ENCODE measurements around the gene LRCOL1.

LRCOL1 gene

DNA sequence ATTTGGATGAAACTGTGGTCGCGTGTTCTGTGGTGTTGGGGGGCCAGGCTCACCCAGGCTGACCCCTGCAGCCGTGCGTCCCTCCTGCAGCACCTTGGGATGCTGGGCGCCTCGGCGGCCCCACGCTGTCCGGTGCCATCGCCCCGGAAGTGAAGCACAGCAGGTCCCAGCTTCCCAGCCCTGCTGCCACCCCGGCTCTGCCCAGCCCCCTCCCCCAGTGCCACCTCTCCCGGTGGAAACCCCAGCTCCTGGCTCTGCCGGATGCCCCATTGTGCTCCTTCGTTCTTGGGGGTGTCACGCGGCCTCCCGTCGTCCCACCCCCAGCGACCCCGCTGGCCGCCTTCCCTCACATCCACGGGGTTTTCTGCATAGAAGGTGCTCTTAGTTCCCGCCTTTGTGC, 25.2 kb downstream of the LRCOL1 start:
- in situ Hi-C loops (cut with MboI; ENCODE audit: low sequenced_read_pairs) = no loop called here

DNA sequence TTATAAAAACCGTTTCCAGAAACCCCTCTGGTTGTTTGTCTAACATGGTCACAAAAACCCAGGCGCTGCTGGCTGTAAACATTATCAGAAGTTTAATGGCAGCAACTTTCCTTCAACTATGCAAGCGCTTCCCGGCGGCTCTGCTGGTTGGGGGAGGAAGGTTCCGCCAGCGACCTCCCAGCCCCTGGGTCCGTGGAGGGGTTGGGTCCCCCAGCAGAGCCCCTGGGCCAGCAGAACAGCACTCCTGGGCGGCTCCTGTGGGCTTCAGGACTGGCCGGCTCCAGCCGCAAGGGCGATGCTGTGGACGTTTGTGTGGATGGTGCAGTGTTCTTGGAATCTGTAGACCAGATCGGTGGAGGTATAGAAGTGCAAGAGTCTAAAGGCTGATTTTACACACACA, 26.0 kb downstream of the LRCOL1 start:
- in situ Hi-C loops (cut with MboI; ENCODE audit: low sequenced_read_pairs) = no loop called here

DNA sequence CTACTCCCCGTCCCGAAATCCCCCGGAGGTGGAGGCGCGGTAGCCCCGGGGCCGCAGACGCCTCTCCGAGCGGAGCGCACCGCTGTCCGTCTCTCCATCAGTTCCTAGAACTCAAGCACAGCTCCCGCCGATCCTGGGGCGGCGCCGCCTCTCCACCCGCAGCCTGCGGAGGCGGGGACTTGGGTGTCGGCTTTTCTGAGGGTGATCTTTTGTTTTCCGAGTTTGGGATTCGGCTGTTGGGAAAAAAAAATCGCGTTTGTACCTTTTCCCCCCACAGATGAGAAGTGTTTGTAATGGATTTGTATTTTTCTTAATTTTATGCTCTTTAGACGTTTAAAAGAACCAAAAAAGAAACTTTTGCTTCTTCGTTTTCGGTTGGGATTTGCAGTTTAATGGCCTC, 26.6 kb downstream of the LRCOL1 start:
- in situ Hi-C loops (cut with MboI; ENCODE audit: low sequenced_read_pairs) = no loop called here

DNA sequence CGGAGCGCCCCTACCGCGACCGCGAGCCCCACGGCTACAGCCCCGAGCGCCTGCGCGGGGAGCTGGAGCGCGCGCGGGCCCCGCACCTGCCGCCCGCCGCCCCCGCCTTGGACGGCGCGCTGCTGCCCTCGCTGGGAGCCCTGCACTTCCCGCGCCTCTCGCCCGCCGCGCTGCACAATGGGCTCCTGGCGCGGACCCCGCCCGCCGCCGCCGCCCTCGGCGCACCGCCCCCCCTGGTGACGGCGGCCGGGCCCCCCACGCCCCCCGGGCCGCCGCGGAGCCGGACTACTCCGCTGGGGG, 27.0 kb downstream of the LRCOL1 start:
- in situ Hi-C loops (cut with MboI; ENCODE audit: low sequenced_read_pairs) = no loop called here

DNA sequence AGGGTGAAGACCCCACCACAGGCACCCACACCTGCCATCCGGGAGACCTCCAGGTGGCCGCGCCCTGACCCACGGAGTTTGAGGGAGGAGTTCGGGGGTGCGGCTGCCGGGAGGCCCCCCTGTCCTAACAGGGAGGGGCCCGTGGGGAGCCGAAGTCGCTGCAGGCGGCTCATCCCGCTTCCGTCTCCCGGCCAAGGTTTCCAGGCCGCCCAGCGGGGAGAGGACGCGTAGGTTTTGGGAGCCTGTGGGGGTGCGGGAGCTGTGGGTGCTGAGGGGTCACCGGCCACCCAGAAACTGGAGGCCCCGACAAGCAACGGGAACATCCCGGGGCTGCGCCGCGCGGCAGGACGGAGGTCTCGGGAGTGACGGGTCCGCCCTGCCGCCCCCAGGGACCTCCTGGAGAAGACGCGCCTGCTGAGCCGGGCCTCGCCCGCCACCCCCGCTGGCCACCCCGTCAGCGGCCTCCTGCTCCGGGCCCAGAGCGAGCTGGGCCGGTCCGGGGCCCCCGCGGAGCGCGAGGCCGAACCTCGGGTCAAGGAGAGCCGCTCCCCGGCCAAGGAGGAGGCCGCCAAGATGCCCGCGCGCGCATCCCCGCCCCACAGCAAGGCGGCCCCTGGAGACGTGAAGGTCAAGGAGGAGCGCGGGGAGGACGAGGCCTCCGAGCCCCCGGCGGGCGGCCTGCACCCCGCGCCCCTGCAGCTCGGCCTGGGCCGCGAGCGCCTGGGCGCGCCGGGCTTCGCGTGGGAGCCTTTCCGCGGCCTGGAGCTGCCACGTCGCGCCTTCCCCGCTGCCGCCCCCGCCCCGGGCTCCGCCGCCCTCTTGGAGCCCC, 27.6 kb downstream of the LRCOL1 start:
- in situ Hi-C loops (cut with MboI; ENCODE audit: low sequenced_read_pairs) = no loop called here

DNA sequence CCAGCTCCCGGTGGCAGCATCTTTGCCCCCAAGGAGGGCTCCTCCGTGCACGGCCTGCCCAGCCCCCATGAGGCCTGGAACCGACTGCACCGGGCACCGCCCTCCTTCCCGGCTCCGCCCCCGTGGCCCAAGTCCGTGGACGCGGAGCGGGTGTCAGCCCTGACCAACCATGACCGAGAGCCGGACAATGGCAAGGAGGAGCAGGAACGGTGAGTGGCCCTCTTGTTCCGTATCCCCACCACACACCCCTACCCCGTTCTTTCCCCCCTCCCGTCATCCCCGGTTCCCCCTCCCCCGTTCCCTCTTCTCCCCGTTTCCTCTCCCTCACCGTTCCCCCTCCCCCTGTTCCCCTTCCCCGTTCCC, 28.3 kb downstream of the LRCOL1 start:
- in situ Hi-C loops (cut with MboI; ENCODE audit: low sequenced_read_pairs) = no loop called here

DNA sequence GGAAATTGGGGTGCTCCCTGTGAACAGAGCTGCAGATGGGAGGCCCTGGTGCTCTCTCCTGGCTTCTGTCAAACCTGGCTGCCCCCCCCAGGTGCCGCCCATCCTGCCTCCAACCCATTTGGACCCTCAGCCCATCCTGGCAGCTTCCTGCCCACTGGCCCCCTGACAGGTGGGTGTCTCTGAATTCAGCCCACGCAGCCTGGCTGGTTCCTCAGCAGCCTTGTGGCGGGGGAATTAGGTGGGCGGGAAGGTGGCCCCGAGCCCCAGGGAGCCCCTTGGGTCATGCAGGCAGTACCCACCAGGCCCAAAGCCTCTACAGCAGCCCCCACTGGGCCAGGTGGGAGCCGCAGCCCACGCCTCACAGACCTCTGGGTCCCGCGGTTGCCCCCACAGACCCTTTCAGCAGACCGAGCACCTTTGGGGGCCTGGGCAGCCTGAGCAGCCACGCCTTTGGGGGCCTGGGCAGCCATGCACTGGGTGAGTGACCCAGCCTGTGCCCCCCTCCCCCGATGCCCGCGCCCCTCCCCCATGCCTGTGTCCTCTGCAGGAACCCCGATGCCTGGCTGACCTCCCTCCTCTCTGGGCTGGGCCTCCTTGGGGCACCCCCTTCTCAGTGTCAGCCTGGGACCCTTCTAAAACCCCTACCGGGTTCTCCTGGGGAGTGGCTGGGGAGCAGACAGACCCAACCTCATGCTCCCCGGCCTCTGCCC, 28.9 kb downstream of the LRCOL1 start:
- in situ Hi-C loops (cut with MboI; ENCODE audit: low sequenced_read_pairs) = no loop called here

DNA sequence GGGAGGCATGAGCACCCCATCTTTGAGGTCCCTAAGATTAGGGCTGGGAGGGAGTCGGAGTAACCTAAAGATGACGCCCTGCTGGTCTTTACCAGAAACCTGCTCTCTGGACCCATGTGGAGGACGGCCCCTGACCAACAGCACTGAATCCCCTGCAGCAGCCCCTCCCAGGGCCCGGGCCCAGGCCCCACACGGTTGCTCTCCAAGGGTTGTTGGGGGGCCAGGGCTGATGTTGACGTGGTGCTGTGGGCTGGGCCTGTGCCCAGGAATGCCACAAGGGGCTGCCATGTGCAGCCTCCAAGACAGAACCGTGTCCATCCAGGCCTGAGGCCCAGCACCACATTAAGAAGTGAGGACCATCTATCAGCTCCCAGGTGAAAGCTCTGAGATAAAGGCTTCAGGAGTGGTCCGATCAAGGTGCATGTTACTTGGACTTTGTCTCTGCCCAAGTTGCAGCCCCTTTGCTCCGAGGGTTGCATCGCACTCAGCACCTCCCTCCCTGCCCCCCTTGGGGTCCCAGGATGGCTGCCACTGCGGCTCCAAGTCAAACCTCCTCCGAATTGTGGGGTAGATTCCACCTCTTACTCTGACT, 29.6 kb downstream of the LRCOL1 start:
- in situ Hi-C loops (cut with MboI; ENCODE audit: low sequenced_read_pairs) = no loop called here

DNA sequence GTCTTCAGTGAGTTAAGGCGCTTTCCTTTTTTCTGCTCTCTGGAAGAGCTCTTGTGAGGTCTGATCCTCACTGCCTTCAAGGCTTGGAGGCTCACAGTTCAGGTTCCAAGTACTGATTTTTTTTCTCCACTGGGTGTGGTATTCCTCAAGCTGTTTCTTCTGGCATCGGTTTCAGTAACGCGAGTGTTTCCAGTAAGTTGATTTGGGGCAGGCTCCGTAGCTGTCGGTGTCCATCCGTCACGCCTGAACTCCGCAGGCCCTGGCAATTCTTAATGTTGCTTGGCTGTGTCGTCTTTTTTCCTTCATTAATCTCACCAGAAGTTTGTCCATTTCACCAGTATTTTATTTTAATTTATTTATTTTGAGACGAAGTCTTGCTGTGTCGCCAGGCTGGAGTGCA, 30.6 kb downstream of the LRCOL1 start:
- in situ Hi-C loops (cut with MboI; ENCODE audit: low sequenced_read_pairs) = no loop called here

DNA sequence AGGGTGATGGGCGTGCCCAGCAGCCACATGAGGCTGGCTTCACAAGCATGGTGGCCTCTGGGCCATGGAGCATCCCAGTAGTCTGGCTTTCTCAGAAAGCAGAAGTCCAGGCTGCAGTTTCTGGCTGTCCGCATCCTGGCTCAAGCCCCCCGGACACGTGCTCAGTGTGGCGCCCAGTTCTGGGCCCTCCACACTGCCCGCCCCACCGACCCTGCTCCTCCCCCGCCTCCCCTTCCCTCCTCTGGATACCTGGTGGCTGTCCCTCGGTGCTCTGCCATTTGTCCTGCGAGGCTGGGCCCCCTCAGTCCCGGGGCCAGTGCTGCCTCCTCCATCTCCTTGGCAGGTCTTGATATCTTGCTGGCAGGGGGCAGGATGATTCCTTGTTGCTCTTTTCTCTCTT, 31.6 kb downstream of the LRCOL1 start:
- in situ Hi-C loops (cut with MboI; ENCODE audit: low sequenced_read_pairs) = no loop called here

DNA sequence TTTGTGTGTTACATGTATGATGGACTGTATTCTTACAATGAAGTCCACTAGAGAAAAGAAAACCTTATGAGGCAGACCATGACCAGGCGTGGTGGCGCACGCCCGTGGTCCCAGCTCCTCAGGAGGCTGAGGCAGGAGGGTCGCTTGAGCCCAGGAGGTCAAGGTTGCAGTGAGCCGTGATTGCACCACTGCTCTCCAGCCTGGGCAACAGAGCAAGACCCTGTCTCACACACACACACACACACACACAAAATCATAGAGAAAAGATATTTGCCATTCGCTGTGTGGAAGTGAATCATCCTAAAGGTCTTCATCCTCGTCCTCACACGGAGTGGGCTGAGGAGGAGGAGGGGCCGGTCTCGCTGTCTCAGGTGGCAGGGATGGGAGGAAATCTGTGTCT, 32.3 kb downstream of the LRCOL1 start:
- in situ Hi-C loops (cut with MboI; ENCODE audit: low sequenced_read_pairs) = no loop called here

DNA sequence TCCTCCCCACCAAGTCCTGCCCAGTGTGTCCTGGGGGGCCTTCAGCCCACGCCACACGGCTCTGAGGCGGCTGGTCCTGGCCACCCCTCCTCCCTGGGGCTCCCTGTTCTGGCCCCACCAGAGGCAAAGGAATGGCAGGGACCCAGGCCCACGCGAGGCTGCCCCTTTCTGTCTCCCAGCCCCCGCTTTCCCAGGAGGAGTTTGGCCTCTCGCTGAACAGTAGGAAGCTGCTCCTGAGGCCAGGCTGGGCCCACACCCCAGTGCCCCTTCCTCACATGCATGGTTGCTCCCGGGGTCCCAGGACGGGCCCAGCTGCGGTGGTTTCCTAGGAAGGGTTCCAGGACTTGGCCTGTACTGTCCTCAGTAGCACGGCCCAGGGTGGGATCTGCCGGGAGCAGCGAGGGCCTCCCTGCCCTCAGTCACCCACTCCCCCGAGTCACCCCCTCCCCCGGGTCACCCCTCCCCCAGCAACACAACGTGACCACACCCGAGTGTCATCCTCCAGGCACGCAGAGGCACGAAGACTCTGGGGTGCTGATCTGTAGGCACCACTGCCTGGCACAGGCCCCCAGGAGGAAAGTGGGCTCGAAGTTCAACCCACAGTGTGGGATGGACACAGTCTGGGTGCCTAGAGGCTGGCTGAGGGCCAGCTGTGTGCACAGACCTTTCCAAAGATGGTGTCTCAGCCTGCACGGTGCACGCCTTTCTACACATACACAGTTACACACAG, 33.0 kb downstream of the LRCOL1 start:
- in situ Hi-C loops (cut with MboI; ENCODE audit: low sequenced_read_pairs) = no loop called here

DNA sequence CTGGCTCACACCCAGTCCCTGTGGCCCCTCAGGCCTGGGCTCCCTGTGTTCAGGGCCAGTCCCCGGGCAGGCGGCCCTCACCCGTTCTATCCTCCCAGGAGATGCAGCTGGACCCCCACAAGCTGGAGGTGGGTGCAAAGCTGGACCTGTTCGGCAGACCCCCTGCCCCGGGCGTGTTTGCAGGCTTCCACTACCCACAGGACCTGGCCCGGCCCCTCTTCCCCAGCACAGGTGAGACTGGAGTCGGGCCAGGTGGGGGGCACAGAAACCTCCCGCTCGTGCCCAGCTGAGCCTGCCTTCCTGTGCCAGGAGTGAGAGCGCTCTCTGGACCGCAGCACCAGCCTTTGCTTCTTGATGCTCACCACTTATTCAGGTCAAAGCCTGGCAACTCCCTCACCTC, 33.7 kb downstream of the LRCOL1 start:
- in situ Hi-C loops (cut with MboI; ENCODE audit: low sequenced_read_pairs) = no loop called here

DNA sequence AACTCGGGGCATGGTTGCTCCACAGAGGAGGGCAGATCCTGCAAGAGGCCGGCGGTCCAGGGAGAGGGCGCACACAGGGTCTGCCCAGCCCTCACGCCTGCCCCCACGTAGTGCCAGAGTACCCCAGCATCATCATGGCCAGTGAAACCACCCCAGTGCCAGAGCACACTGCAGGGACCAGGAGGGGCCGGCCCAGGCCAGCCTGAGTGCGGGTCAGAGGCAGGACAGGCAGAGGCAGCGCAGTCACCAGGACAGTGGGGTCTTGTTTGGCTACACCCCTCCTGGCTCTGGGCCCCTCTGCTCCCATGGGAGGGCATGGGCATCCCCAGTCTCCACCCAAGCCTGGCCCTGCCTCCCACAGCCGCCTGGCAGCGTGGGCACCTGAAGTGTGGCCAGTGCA, 34.7 kb downstream of the LRCOL1 start:
- in situ Hi-C loops (cut with MboI; ENCODE audit: low sequenced_read_pairs) = no loop called here

DNA sequence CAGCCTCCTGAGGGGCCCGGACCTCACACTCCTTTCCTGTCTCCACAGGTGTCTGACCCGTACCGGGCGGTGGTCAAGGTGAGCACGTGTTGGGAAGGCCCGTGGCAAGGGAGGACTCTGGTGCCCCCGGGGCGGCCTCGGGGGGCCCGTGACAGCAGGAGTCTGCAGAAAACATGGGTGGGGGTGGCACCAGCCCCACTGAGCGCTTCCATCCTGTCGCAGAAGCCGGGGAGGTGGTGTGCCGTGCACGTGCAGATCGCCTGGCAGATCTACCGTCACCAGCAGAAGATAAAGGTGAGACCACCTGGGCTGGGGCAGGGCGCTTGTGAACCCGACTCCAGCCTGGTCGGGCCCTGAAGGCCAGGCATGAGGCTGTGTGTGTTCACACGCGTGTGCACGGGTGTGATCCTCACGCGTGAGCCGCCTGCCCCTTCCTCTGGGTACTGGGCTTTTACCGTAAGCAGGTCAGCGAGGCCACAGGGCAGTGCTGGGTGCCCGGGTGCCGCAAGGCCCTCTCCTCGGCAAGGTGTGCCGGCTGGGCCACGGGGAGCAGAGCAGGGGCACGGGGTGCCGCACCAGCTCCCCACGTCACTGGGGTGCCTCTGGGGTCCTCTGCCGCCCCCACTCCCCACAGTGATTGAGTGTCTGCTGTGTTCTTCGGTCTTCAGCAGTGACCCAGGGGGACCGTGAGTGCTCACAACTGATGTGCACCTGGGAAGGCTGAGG, 35.9 kb downstream of the LRCOL1 start:
- in situ Hi-C loops (cut with MboI; ENCODE audit: low sequenced_read_pairs) = no loop called here

DNA sequence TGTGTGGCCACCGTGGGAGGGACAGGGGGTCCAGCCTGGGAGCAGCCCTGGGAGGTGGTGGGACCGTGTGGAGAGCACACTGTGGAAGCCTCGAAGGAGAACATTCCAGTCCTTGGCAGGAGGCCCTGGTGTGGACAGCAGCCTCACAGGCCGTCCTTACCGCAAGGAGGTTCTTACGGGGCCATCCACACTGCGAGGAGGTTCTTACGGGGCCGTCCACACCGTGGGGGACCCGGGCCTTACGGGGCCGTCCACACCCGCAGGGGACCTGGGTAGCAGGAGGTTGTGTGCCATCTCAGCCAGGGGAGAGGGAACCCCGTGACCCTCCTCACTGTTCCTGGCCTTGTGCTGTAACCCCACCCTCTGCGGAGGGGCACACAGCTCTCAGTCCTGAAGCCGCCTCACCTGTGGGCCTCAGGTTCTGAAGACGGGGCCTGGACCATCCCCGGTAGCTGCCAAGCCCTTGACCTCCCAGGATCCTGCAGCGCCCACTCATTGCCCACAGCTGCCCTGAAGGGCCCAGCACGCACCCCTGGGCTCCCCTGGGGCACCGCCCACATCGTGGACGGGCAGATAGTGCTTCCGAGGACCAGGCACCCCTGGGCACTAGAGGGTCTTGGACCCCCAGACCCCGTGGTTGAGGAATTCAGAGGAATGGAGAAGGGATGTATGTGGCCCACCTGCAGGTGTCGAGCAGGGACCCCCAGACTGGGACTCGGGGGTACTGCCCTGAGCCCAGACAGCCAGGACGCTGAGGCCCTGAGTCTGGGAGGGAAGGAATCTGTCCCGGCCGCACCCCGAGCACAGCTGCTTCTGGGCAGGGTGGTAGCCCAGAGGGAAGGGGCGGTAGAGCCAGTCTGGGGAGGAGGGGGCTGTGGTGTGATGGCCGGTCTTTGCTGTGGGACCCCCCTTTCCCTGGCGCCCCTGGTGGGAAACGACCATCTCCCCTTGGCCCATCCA, 37.3 kb downstream of the LRCOL1 start:
- in situ Hi-C loops (cut with MboI; ENCODE audit: low sequenced_read_pairs) = no loop called here

DNA sequence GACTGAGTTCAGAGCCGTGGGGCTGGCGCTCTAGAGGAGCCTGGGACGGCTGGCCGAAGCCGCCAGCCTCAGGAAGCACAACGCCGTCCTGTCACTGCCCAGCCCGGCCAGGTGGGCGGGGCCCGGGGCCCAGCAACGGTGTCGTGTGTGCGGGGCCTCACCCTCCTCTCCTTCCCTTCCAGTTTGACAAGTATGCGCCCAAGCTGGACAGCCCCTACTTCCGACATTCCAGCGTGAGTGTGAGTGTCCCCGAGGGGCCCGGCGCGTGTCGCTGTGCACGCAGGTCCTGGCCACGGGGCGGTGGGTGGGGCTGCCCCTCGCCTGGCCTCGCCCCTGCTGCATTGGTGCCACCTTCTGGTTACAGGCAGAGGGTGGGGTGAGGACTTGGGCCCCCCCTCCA, 38.3 kb downstream of the LRCOL1 start:
- in situ Hi-C loops (cut with MboI; ENCODE audit: low sequenced_read_pairs) = no loop called here

DNA sequence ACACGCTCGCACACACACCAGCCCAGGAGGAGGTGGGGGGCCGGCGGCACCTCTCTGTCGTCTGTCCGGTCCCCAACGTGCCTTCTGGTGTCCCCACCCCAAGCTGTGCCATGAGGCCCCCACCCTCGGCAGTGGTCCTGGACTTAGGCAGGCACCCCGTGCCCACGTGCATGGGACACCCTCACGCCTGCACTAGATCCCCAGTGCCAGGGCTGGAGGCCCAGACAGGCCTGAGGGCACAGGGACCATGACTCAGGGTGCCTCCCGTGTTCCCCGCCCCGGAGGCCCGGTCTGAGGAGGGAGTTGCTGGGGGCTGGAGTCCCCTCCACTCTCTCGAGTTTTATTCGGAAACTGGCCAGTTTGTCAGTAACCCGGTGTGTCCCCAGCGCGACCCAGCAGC, 38.8 kb downstream of the LRCOL1 start:
- in situ Hi-C loops (cut with MboI; ENCODE audit: low sequenced_read_pairs) = no loop called here

DNA sequence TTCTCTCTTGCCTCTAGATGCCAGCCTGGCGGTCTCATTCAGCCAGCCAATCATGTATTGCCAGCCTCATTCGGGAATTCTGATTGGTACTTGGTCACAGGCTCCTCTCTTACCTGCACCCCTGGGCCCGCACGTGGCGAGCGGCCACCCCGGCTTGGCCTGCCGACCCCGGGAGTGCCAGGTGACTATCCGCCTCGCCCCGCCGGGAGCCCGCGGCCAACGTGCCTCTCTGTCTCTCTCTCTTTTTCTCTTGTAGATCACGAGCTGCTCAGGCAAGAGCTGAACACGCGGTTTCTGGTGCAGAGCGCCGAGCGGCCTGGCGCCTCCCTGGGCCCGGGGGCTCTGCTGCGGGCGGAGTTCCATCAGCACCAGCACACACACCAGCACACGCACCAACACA, 39.3 kb downstream of the LRCOL1 start:
- in situ Hi-C loops (cut with MboI; ENCODE audit: low sequenced_read_pairs) = no loop called here

DNA sequence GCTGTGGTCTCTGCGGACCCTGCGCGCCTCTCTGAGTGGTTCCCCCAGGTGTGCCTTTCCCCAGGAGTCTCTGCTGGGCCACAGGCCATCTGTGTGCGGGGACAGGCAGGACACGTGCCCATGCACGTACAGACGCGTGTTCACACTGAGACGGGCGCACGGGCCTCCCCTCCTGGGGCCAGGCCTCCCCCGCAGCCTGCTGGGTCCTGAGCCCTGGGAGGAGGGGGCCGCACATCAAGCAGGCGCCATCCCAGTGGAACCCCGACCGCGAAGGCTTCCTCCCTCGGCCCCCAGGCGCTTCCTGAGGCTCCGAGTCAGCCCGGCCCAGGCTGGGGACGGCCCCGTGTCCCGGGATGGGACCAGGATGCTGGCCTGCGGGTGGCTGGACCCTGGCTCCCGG, 39.7 kb downstream of the LRCOL1 start:
- in situ Hi-C loops (cut with MboI; ENCODE audit: low sequenced_read_pairs) = no loop called here
